GM21515 (cell line): Measurements from ENCODE around the gene CEP85.
A peak's percentile ranks its signal among the peaks of the same experiment; 100 is the strongest.

Experiments
- ATAC-seq: cut with Tn5 transposase; IDR thresholded peaks from one replicate; pipeline ENCODE4 v1.9.1; 2021; ENCODE audit not compliant: unreplicated experiment

Gene CEP85

DNA sequence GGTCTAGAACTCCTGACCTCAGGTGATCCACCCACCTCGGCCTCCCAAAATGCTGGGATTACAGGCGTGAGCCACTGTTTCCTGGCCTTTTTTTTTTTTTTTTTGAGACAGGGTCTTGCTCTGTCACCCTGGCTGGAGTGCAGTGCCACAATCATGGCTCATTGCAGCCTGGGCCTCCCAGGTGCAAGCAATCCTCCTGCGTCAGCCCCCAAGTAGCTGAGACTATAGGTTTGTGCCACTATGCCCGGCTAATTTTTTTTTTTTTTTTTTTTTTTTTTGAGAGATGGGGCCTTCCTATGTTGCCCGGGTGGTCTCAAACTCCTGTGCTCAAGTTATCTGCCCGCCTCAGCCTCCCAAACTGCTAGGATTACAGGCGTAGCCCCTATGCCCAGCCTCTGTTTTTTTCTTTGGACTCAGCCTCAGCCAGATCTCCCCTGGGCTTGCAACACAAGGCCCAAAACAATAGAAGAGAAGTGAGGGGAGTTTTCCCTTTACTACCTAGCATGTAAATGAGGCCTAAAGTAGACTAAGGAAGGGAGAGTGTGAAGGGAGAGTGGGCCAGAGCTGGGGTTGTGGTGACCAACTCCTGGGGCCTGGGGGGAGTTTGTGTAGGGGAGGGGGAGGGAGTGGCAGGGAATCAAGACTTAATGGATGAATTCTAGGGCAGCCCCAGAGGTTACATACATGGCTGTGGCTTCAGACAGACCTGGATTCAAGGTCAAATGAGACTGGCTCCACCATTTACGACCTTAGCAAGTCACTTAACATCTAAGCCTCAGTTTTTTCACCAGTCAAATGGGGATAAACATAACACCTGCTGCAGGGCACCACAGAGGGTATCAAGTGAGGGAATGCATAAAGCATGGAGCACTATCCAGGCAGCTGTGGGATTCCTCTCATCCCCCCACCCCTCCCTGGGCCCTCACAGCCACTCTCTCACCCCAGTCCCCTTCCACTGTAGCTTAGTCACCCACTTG lies 82.2 kb downstream of the CEP85 start:
- no peak for ATAC-seq

DNA sequence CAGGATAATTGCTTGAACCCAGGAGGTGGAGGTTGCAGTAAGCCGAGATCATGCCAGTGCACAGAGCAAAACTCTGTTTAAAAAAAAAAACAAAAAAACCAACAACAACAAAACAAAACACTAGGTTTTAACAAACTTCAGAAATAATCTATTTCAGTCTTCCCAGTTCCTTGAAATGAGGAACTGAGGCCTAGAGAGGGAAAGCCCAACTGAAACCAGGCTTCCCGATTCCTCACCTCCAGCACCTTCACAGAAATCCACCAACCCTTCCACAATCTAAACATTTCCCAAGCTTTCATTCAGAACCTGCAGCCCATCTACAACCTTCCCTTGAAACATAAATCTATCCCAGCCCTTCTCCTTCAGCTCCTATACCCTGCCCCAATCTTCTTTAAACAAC lies 83.1 kb downstream of the CEP85 start:
- ATAC-seq, result no peak

DNA sequence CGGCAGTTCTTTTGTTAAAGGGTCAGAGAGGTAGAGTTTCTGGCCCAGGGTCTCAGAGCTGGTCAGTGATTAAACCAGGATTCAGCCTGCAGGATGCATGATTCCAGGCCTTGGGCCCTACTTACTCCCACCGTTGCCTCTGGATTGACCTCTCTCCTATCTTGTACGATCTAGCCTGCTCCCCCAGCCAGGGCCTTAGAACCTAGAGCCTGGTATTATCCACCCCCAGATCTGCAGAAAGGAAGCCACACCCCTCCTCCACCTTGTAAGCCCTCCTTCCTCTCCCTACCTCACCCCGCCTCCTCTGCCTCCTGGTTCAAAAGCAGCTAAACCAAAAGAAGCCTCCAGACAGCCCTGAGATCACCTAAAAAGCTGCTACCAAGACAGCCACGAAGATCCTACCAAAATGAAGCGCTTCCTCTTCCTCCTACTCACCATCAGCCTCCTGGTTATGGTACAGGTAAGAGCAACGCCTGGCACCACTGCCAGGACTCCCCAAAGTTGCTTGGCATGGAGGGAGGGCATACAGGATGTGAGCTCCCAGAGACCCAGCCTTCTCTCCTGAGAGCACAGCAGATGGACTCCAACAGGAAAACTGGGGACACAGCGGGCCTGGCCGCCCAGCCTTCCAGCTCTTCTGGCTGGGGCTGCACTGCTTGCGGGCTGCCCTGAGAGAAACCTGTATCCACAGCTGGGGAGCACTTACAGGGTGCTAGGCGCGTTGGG lies 83.8 kb downstream of the CEP85 start, which contains the start of gene CD52:
TSS of gene CD52 (plus strand) at position 347 of the 726 bp plus-strand sequence. CDS start at position 407, 60 bp downstream.
- ATAC-seq, result peak; percentile 40

DNA sequence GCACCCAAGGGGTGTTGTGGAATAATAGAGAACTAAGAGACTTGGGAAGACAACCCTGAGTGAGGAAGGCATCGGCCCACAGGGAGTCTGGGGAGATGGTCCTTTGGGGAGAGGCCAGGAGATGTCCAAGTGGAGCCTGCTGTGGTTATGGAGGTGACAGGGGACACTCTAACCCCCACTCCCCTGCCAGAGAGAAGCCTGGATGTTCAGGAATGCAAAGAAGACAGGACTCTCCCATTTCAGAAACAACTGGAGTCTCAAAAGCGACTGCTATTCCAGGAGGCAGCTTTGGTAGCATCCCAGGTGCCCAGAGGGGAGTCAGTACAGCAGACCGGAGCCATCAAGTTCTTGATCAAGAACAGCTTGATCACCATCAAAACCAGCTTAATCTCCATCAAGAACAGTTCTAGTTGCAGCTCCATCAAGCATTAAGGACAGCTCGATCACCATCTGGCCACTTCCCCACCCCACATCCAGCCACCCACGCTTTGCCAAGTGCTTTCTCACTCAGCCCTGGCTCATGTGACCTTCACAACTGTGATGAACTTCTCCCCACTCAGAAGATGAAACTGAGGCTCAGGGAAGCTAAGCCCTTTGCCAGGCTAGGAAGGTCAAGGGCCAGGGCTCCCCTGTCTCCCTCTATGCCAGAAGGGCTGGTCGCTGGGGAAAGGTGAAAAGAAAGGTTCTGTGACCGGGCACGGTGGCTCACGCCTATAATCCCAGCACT lies 84.5 kb downstream of the CEP85 start:
- no peak for ATAC-seq

DNA sequence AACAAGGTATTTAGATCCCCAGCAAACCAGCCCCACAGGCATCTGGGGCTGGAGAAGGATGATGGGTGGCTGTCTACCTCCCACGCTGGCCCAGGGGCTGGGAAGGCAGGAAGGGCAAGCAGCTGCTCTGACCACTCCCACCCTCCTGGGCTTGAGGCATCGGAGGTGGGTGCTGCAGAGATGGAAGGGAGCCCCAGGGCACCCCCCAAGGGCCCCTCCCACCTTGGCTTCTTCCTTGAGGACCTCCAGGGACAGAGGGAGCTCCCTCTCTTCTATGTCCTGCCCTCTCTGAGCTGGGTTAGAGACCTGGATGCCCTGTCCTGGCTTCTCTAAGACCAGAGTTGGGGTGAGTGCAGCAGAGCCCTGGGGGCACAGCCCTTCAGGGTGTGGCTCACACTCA lies 86.9 kb downstream of the CEP85 start:
- ATAC-seq, result no peak

DNA sequence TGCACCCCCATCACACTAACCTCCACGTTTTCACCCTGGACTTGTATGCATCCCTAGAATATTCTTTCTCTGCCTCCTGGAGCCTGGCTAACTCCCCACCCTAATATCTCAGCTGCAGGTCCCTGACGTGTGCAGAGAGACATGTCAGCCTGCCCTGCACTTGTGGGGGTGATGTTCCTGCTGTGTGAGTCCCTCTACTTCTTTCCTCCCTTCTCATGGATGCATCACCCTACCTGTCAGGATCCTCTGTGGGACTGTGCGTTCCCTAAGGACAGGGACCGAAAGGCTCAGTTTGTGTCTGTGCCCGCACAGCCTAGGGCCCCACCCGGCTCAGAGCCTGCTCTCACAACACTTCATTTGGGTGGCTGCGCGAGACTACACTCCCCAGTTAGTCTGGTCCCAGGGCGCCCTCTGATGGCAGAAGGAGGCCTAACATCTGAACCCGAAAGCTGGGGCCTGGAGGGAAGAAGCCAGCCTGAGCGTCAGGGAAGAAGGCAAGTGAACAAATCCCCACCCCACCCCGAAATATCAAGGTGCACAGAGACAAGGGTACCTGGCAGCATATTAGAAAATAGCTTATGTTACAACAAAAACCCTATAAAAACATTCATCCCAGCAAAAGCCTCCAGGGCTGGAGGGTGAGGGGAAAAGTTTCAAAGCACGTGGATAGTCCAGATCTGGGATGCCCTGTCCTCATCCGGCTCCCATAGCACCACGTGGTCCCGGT lies 87.5 kb downstream of the CEP85 start:
- ATAC-seq, result no peak

DNA sequence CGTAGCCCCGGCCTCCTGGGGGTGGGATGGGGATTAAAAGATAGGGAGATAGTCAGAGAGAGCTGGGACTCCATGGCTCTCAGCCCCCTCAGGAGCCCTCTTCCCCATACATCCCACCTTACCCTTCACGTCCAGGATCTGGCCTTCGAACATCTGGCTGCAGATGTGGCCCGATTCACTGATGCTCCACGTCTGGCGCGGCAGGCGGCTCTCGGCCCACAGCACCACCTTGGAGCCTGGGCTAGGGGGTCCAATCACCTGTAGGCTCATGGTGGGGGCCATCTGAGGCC lies 88.0 kb downstream of the CEP85 start:
- ATAC-seq, result no peak

DNA sequence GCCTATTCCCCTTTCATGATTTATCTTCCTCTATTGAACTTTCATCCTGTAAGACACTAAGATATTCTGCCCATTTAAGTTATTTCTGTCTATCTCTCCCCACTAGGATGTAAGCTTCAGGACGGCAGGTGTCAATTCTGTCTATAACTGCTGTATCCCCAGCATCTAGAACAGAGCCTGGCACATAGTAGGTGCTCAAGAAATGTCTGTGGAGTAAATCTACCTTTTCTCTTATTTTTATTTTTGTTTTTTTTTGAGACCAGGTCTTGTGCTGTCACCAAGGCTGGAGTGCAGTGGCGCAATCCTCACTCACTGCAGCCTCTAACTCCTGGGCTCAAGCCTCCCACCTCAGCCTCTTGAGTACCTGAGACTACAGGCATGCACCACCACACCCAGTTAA lies 89.4 kb downstream of the CEP85 start:
- ATAC-seq, result no peak

DNA sequence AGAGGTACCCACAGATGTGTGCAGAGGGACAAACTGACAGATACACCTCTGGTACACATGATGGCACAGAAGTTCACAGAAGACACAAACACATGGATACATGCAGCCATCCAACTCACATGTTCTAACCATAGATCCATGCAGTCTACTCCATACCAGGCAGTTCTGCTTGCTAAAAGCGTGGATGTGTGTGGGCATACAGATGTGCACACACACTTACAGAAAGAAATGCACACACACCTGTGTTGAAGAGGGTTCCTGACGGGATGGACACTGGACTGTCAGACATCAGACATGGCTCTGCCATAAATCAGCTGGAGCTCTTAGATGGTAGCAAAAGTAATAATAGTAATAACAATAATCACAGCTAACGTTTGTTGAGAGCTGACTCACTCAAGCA lies 90.5 kb downstream of the CEP85 start:
- no peak for ATAC-seq

DNA sequence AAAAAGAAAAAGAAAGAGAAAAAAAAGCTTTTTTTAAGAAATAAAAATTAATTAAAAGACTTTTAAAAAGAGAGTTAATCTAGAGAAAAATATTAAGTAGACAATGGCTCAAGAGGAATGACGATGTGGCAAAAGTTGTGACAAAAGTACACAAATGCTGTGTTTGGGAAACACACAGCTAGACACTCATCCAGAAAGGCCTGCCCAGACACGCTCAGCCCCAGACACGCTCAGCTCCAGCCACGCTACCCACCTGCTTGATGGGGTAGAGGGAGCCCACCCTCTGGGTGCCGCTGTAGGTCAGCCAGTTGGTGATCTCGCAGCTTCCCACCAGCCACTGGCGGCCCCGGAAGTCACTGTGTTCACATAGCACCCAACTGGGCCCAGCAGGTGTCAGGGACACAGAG lies 94.0 kb downstream of the CEP85 start:
- ATAC-seq, result no peak
